ENCODE data around the gene TSPAN5.

TSPAN5 gene

GRCh38 chr4:98493296-98493695 is 165.1 kb downstream of the TSPAN5 start:
- no peak overlapping the region for H3K4me3 ChIP-seq (replicated peaks; ENCODE audit: insufficient read depth, low read length)
- no peak overlapping the region for H3K27ac ChIP-seq (replicated peaks)
- peaks cover 4% of the 10 kb centered on the region for H3K27me3 ChIP-seq (ENCODE audit: insufficient read depth, poor library complexity, severe bottlenecking)
- no peak for DNase-seq (ENCODE audit: low read depth in 1 of 2, low spot score in 1 of 2)
- TF ChIP-seq CTCF (IDR thresholded peaks at IDR 0.05; ENCODE audit: insufficient read depth, low read length) (no peak), REST (IDR thresholded peaks at IDR 0.05; ENCODE audit: insufficient replicate concordance, low read depth) (no peak), POLR2AphosphoS5 (IDR thresholded peaks at IDR 0.05; ENCODE audit: low read depth) (no peak), GABPA (IDR thresholded peaks at IDR 0.05; ENCODE audit: low read depth) (no peak), SPI1 (IDR thresholded peaks at IDR 0.05; ENCODE audit: borderline replicate concordance, low read depth) (no peak)

- H3K27ac ChIP-seq (replicated peaks), result no peak overlapping the region
- no peak for TF ChIP-seq SPI1 (IDR thresholded peaks at IDR 0.05; ENCODE audit: borderline replicate concordance, low read depth)
- no peak for TF ChIP-seq CTCF (IDR thresholded peaks at IDR 0.05; ENCODE audit: insufficient read depth, low read length)
- TF ChIP-seq GABPA (IDR thresholded peaks at IDR 0.05; ENCODE audit: low read depth), result no peak
- TF ChIP-seq REST (IDR thresholded peaks at IDR 0.05; ENCODE audit: insufficient replicate concordance, low read depth), result no peak
- no peak for TF ChIP-seq POLR2AphosphoS5 (IDR thresholded peaks at IDR 0.05; ENCODE audit: low read depth)
- no peak overlapping the region for H3K4me3 ChIP-seq (replicated peaks; ENCODE audit: insufficient read depth, low read length)
- no peak for DNase-seq (ENCODE audit: low read depth in 1 of 2, low spot score in 1 of 2)
- H3K27me3 ChIP-seq (ENCODE audit: insufficient read depth, poor library complexity, severe bottlenecking), result peaks cover 4% of the 10 kb centered on the region
Measured at GRCh38 chr4:98491899-98492559, 166.4 kb downstream of the TSPAN5 start.

GRCh38 chr4:98490251-98490650 is 168.2 kb downstream of the TSPAN5 start:
- DNase-seq (ENCODE audit: low read depth in 1 of 2, low spot score in 1 of 2), result no peak
- Histone ChIP-seq H3K27me3 (ENCODE audit: insufficient read depth, poor library complexity, severe bottlenecking) (peaks cover 4% of the 10 kb centered on the region), H3K4me3 (replicated peaks; ENCODE audit: insufficient read depth, low read length) (no peak overlapping the region), H3K27ac (replicated peaks) (no peak overlapping the region)
- no peak for TF ChIP-seq REST (IDR thresholded peaks at IDR 0.05; ENCODE audit: insufficient replicate concordance, low read depth)
- no peak for TF ChIP-seq CTCF (IDR thresholded peaks at IDR 0.05; ENCODE audit: insufficient read depth, low read length)
- TF ChIP-seq GABPA (IDR thresholded peaks at IDR 0.05; ENCODE audit: low read depth), result no peak
- TF ChIP-seq SPI1 (IDR thresholded peaks at IDR 0.05; ENCODE audit: borderline replicate concordance, low read depth), result no peak
- no peak for TF ChIP-seq POLR2AphosphoS5 (IDR thresholded peaks at IDR 0.05; ENCODE audit: low read depth)

All from HL-60 (cell line).